ENCODE data around the gene TIGAR.

The TIGAR gene

DNA sequence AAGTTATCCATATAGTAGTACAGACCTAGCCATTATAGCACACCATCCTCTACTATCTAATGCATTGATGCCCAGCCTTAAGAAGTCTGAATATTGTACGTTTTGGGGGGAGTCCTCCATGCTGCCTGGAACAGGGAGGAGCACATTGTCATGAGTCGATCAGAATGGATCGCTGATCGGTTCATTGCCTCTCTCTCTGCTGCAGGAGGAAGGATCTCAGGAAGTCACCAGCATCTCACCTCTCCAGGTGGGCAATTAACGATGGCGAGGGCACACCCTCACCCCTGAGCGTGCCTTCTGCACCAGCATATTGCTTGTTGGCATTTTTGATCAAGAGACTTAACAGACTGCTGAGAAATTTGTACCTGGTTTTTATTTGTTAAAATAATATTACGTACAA, 35.9 kb upstream of the TIGAR start:
- TF ChIP-seq, protein P1, sequence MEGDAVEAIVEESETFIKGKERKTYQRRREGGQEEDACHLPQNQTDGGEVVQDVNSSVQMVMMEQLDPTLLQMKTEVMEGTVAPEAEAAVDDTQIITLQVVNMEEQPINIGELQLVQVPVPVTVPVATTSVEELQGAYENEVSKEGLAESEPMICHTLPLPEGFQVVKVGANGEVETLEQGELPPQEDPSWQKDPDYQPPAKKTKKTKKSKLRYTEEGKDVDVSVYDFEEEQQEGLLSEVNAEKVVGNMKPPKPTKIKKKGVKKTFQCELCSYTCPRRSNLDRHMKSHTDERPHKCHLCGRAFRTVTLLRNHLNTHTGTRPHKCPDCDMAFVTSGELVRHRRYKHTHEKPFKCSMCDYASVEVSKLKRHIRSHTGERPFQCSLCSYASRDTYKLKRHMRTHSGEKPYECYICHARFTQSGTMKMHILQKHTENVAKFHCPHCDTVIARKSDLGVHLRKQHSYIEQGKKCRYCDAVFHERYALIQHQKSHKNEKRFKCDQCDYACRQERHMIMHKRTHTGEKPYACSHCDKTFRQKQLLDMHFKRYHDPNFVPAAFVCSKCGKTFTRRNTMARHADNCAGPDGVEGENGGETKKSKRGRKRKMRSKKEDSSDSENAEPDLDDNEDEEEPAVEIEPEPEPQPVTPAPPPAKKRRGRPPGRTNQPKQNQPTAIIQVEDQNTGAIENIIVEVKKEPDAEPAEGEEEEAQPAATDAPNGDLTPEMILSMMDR (IDR thresholded peaks at IDR 0.05; ENCODE audit: insufficient read depth, low read length, poor library complexity, severe bottlenecking): no peak
- Histone ChIP-seq H3K36me3 (ENCODE audit: control insufficient read depth, insufficient read depth, low read length) (peaks cover 81% of the 10 kb centered on the region), H3K27me3 (replicated peaks; ENCODE audit: control insufficient read depth, insufficient read depth, low read length) (no peaks in the 10 kb centered on the region)

DNA sequence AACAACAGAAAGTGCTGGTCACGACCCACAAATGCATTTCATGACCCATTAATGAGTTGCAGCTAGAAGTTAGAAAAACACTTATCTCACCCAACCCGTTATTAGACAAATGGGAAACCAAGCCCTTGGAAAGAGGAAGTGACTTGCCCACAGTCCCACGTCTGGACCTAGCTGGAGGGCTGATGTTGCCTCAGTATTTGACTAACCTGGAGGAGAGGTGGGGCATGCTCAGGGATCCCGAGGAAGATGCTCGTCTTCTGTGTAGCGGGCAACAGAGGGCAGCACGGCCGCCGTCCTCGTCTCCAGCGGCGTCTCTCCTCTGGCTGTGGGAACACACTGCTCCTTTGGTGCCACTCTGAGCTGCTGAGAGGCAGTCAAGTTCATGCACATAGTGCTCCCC, 34.8 kb upstream of the TIGAR start:
- TF ChIP-seq, protein P1 (IDR thresholded peaks at IDR 0.05; ENCODE audit: insufficient read depth, low read length, poor library complexity, severe bottlenecking): no peak
- DNase-seq (ENCODE audit: extremely low read depth, insufficient read length): no peak
- H3K36me3 ChIP-seq (ENCODE audit: control insufficient read depth, insufficient read depth, low read length): peaks cover 74% of the 10 kb centered on the region
- H3K27me3 ChIP-seq (replicated peaks; ENCODE audit: control insufficient read depth, insufficient read depth, low read length): no peaks in the 10 kb centered on the region
- H3K4me3 ChIP-seq (replicated peaks; ENCODE audit: low read depth, low read length): no peak overlapping the region

More for the DNA sequence above, 35.9 kb upstream of the TIGAR start:
- no peak for DNase-seq (ENCODE audit: extremely low read depth, insufficient read length)
- H3K4me3 ChIP-seq (replicated peaks; ENCODE audit: low read depth, low read length): no peak overlapping the region

DNA sequence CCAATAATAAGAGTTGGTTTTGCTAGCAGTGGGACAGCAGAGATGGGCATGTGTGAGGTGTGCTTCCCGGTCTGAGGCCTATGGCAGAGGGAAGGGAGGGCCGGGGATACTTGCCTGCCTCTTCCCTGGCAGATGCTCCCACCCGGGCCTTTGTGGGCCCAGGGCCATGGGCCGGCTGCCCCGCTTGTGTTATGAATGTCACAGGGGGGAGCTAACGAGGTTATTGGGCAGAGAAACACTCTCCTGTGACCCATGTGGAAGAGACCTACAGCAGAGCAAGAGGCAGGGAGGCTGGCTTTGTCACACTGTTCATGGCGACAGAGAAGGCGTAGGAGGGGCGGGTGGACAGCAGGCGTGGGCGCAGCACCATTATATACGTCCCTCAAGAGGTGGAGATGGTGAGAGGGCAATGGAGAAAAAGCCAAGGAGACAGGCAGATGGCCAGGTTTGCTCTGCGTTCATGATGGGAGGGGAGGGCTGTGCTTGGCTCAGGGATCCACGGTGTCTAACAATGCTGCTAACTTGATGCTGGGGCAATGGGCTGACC, 34.2 kb upstream of the TIGAR start:
- H3K36me3 ChIP-seq (ENCODE audit: control insufficient read depth, insufficient read depth, low read length): peaks cover 70% of the 10 kb centered on the region
- TF ChIP-seq, protein P1 (IDR thresholded peaks at IDR 0.05; ENCODE audit: insufficient read depth, low read length, poor library complexity, severe bottlenecking): no peak
- H3K27me3 ChIP-seq (replicated peaks; ENCODE audit: control insufficient read depth, insufficient read depth, low read length): no peaks in the 10 kb centered on the region
- no peak overlapping the region for H3K4me3 ChIP-seq (replicated peaks; ENCODE audit: low read depth, low read length)
- no peak for DNase-seq (ENCODE audit: extremely low read depth, insufficient read length)

DNA sequence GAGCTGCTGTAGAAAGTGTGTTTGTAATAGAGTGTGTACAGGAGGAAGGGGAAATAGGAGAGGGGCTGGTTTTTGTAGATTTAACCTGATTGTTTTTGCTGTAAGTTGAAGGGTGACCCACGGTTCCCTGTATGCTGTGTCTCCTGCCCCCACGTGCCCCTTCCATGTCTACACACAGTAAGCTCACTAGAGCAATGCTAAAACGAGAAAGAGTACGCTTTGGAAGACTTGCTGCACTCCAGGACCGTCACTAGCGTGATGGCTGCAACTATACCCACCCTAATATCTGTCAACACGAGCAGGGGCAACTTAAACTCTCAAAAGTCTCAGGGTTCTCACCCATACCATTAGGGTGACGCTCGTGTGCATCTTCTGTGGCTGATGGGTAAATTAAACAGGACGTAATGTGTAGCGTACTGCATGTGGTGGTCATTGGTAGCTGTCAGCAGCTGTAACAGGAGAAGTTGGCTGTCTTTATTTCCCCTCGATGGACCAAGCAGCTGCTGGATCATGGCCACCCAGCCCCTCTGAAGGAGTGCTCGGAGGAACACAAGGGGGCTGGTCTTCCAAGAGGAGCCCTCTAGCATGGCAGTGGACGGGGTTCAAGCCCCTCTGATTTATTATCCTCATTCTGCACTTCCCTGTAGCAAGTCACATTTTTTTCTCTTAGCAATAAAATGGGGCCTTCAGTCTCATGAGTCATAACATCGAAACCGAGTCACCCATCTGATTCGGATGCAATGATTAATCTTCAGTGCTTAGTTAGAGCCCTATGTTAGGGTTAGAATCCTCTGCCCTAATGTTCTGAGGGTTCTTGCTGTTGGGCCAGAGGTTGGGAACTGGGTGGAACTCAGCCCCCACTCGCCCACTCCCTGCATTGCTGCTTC, 33.4 kb upstream of the TIGAR start:
- Histone ChIP-seq H3K4me3 (replicated peaks; ENCODE audit: low read depth, low read length) (no peak overlapping the region), H3K27me3 (replicated peaks; ENCODE audit: control insufficient read depth, insufficient read depth, low read length) (no peaks in the 10 kb centered on the region), H3K36me3 (ENCODE audit: control insufficient read depth, insufficient read depth, low read length) (peaks cover 69% of the 10 kb centered on the region)
- TF ChIP-seq, protein P1 (IDR thresholded peaks at IDR 0.05; ENCODE audit: insufficient read depth, low read length, poor library complexity, severe bottlenecking): no peak
- no peak for DNase-seq (ENCODE audit: extremely low read depth, insufficient read length)

DNA sequence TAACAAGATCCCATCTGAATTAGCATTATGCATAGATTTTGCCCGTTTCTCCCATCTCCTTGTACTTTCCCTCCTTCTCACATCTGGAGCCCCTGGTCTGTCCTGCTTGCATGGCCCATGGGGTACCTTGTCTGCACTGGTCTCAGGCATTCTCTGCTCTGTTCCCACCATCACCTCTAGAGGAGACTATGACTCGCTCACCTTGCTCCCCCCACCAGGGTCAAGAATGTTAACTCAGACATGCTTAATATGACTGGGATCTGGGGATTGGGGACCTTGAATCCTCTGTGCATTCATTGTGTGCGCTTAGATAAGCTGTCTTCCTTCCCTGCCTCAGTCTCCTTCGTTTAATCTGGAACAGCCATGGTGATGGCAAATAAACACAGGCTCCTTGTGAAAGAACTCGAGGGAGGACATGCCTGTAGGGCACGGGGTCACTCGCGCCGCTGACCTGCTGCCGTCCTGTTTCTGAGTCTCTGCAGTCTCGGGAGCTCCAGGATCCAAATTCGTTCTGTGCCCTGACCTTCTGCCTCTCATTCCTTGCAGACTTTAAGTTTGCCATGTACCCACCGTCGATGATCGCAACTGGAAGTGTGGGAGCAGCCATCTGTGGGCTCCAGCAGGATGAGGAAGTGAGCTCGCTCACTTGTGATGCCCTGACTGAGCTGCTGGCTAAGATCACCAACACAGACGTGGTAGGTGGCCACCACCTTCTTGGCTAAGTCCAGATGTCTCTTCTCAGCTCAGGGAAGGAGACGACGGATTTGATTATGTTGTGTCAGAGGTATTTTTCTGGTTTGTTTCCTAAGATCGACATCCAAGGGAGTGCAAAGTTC, 32.5 kb upstream of the TIGAR start:
- DNase-seq (ENCODE audit: extremely low read depth, insufficient read length): no peak
- TF ChIP-seq, protein P1 (IDR thresholded peaks at IDR 0.05; ENCODE audit: insufficient read depth, low read length, poor library complexity, severe bottlenecking): no peak
- Histone ChIP-seq H3K4me3 (replicated peaks; ENCODE audit: low read depth, low read length) (no peak overlapping the region), H3K36me3 (ENCODE audit: control insufficient read depth, insufficient read depth, low read length) (peaks cover 63% of the 10 kb centered on the region), H3K27me3 (replicated peaks; ENCODE audit: control insufficient read depth, insufficient read depth, low read length) (no peaks in the 10 kb centered on the region)
